KG1 (cell line): ENCODE data around the gene NRL.
"Not testable (repeated sequence)": the region's sequence is repeated elsewhere in the genome, so short reads cannot be mapped to it uniquely, and the experiment has no call there.

ENCODE experiments used
- DNase-seq: peaks from one replicate; lab custom pipeline; 2025; lab: John Stamatoyannopoulos, UW

NRL gene

GRCh38 chr14:24123424-24124417, 9.0 kb upstream of the NRL start:
- no peak for DNase-seq

GRCh38 chr14:24122898-24123297, 8.1 kb upstream of the NRL start:
- no peak for DNase-seq

GRCh38 chr14:24122416-24122815, 7.7 kb upstream of the NRL start:
- no peak for DNase-seq

GRCh38 chr14:24121210-24121609, 6.5 kb upstream of the NRL start:
- DNase-seq: no peak

GRCh38 chr14:24119691-24120090, 4.9 kb upstream of the NRL start:
- no peak for DNase-seq

GRCh38 chr14:24117179-24117578, 2.4 kb upstream of the NRL start:
- no peak for DNase-seq

GRCh38 chr14:24116128-24116814, 1.5 kb upstream of the NRL start:
- no peak for DNase-seq

- DNase-seq: no peak
Measured at GRCh38 chr14:24115422-24116127, 826 bp upstream of the NRL start.

GRCh38 chr14:24113801-24114531, 783 bp downstream of the NRL start:
- DNase-seq: no peak

- DNase-seq: no peak
Measured at GRCh38 chr14:24113379-24113800, 1.4 kb downstream of the NRL start.

GRCh38 chr14:24110523-24110922, 4.2 kb downstream of the NRL start:
- no peak for DNase-seq

GRCh38 chr14:24110060-24110459, 4.7 kb downstream of the NRL start:
- DNase-seq: no peak

- no peak for DNase-seq
Measured at GRCh38 chr14:24108336-24108874, 6.3 kb downstream of the NRL start.

GRCh38 chr14:24106672-24107271, 8.0 kb downstream of the NRL start:
- DNase-seq: no peak

- not testable (repeated sequence) for DNase-seq
Measured at GRCh38 chr14:24105609-24106239, 9.0 kb downstream of the NRL start.

- no peak for DNase-seq
Measured at GRCh38 chr14:24103451-24103850, 11.3 kb downstream of the NRL start.

- DNase-seq: no peak
Measured at GRCh38 chr14:24102357-24103048, 12.2 kb downstream of the NRL start.

- no peak for DNase-seq
Measured at GRCh38 chr14:24100982-24101494, 13.7 kb downstream of the NRL start.

GRCh38 chr14:24100197-24100981, 14.4 kb downstream of the NRL start:
- no peak for DNase-seq
